HG02943 (cell line): ENCODE data around the gene SCUBE1.
A peak's percentile ranks its signal among the peaks of the same experiment; 100 is the strongest.

ENCODE experiments used
- ATAC-seq: cut with Tn5 transposase; IDR thresholded peaks from one replicate; pipeline ENCODE4 v1.9.1; 2021; ENCODE audit warnings: mild to moderate bottlenecking, low read depth, moderate library complexity; ENCODE audit not compliant: unreplicated experiment

The SCUBE1 gene

GRCh38 chr22:43207386-43207785, 135.8 kb downstream of the SCUBE1 start:
- ATAC-seq, result no peak

- ATAC-seq, result no peak
Observed at GRCh38 chr22:43206509-43207161, 136.5 kb downstream of the SCUBE1 start.

GRCh38 chr22:43205748-43206508, 137.2 kb downstream of the SCUBE1 start:
- ATAC-seq, result no peak

- no peak for ATAC-seq
Observed at GRCh38 chr22:43205261-43205691, 137.9 kb downstream of the SCUBE1 start.

- ATAC-seq, result no peak
Observed at GRCh38 chr22:43203471-43203981, 139.6 kb downstream of the SCUBE1 start.

- ATAC-seq, result no peak
Observed at GRCh38 chr22:43202756-43203410, 140.3 kb downstream of the SCUBE1 start.

- no peak for ATAC-seq
Observed at GRCh38 chr22:43202326-43202725, 140.8 kb downstream of the SCUBE1 start.

- no peak for ATAC-seq
Observed at GRCh38 chr22:43201486-43202219, 141.5 kb downstream of the SCUBE1 start.

- ATAC-seq, result no peak
Observed at GRCh38 chr22:43200555-43200954, 142.6 kb downstream of the SCUBE1 start.

GRCh38 chr22:43200031-43200430, 143.1 kb downstream of the SCUBE1 start:
- ATAC-seq, result no peak

GRCh38 chr22:43199541-43199940, 143.6 kb downstream of the SCUBE1 start:
- no peak for ATAC-seq

- no peak for ATAC-seq
Observed at GRCh38 chr22:43198936-43199335, 144.2 kb downstream of the SCUBE1 start.

GRCh38 chr22:43198126-43198525, 145.0 kb downstream of the SCUBE1 start:
- ATAC-seq, result no peak

- no peak for ATAC-seq
Observed at GRCh38 chr22:43197271-43197941, 145.8 kb downstream of the SCUBE1 start.

- ATAC-seq, result no peak
Observed at GRCh38 chr22:43191831-43192230, 151.3 kb downstream of the SCUBE1 start.

GRCh38 chr22:43188829-43189545, 154.2 kb downstream of the SCUBE1 start:
- no peak for ATAC-seq

GRCh38 chr22:43187171-43188099, 155.7 kb downstream of the SCUBE1 start:
- ATAC-seq, result peak; percentile 65
